HG03439 (cell line): ENCODE data around the gene RNF220.

Experiments used
- ATAC-seq: cut with Tn5 transposase; IDR thresholded peaks from one replicate; pipeline ENCODE4 v1.9.1; 2021; ENCODE audit warnings: mild to moderate bottlenecking, moderate library complexity; ENCODE audit not compliant: unreplicated experiment

The RNF220 gene

GRCh38 chr1:44605914-44606615 lies 201.0 kb downstream of the RNF220 start:
- no peak for ATAC-seq

DNA sequence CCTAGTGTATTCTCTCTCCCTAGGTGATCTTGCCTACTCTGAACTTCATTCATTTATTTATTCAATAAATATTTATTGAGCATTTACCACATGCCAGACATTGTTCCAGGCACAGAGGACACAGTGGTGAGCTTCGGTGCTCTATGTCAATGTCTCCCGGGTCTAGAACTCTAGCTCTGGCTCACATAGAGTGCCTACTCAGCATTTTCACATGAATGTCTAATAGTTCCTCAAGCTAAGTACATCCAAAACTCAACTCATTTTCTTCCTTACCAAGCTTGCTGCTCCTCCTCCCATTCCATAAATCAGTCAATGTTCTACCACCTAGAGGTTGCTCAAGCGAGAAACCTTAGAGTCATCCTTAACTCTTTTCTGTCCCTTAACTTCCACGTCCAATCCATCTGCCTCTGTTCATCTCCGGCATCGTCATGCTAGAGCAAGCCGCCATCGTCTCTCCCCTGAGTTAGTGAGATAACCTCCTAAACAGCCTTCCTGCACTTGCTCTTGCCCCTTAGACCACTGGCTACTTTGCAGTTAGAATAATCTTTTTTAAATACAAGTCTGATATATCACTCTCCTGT lies 201.7 kb downstream of the RNF220 start:
- no peak for ATAC-seq

- ATAC-seq = no peak
Measured at GRCh38 chr1:44608141-44608540, 203.1 kb downstream of the RNF220 start.

GRCh38 chr1:44609412-44609767 lies 204.3 kb downstream of the RNF220 start:
- no peak for ATAC-seq

GRCh38 chr1:44609768-44610526 lies 204.9 kb downstream of the RNF220 start:
- no peak for ATAC-seq

GRCh38 chr1:44610527-44611148 lies 205.6 kb downstream of the RNF220 start:
- ATAC-seq = no peak

DNA sequence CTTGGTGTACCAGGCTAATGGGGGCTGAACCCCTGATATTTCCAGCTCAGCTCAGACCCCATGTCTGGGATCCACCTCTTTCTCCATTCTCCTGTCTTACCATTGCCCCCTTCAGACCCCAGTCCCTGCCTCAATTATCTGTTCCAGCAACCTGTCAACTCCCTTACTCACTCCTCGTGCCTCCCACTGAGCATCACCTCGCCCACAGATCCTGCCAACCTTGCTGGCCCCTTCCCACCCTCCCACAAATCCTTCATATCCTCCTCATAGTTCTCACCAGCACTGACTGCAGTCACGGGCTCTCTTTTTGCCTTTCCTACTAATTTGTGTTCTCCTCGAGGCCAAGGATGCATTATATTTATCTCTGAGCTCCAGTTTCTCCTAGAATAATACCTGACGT lies 206.4 kb downstream of the RNF220 start:
- ATAC-seq = no peak

GRCh38 chr1:44611866-44612265 lies 206.8 kb downstream of the RNF220 start:
- no peak for ATAC-seq

DNA sequence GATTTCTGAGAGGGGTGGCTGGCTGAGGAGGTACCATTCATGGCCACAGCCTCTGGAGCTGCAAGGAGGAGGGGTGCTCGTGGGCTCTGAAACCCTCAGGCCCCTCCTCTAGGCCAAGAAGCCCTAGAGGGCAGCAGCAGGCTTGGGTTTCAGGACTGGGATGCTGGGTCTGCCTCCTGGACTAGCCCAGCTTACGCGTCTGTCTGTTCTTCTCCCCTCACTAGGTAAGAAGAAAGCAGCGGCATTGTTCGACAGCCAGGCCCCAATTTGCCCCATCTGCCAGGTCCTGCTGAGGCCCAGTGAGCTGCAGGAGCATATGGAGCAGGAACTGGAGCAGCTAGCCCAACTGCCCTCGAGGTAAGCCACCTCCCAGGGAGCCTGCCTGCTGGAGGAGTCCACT lies 208.9 kb downstream of the RNF220 start:
- no peak for ATAC-seq

GRCh38 chr1:44616284-44616990 lies 211.4 kb downstream of the RNF220 start:
- no peak for ATAC-seq

DNA sequence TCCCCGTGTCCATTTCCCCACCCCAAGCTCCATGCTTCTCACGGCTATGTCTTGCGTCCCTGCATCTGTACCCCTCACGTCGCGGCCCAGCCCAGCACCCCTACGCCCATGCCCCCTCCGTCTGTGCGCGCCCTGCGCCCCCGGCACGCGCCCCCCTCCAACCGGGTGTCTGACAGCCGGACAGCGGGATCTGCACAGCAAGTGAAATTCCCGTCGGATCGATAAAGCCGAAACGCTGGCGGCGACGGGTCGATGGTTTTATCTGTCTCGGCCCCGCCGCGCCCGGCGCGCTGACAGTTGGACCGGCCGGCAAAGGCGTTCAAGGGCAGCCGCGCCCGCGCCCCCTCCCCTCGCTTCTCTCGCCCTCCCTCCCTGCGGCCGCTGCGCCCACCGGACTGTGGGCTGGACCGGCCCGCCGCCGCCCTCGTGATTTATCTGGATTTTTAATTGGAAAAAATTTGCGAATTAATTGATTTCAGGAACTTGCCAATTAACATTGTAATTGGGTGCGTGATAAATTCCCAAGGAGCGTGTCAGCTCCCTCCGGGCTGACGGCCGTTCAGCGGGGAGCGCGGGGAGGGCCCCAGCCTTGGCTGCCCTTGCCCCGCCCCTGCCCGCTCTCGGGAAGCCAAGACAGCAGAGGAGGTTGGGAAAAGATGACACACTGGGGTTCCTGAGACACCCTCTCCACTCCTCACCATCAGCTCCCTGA lies 212.1 kb downstream of the RNF220 start:
- no peak for ATAC-seq

- no peak for ATAC-seq
Measured at GRCh38 chr1:44617703-44618029, 212.6 kb downstream of the RNF220 start.

DNA sequence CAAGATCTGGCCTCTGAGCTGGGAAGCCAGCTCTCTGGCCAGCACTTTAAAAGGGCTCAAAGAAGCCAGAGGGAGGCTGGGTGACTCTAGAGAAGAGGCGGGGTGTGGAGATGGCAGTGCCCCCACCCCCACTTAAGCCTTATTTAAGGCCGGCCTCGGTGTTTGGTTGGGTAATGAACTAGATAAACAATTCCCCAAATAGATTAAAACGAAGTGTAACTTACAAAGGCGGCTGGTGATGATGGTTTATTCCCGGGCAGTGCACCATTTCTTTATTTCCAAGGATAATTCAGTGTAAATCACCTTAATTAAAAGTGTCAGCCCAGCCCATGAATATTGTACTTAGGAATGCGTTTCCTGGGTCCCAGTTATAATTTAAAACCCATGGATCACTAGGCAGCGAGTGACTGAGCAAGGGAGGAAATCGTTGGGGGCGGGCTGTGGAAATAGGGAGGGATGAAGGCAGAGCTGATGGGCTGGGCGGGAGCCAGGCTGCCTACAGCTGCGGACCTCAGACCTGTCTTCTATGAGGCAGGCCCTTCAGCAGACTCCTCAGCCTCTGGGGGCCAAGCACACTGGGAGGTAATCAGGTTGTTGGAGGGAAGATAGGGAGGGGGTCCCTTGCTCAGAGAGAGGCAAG lies 214.3 kb downstream of the RNF220 start:
- no peak for ATAC-seq

DNA sequence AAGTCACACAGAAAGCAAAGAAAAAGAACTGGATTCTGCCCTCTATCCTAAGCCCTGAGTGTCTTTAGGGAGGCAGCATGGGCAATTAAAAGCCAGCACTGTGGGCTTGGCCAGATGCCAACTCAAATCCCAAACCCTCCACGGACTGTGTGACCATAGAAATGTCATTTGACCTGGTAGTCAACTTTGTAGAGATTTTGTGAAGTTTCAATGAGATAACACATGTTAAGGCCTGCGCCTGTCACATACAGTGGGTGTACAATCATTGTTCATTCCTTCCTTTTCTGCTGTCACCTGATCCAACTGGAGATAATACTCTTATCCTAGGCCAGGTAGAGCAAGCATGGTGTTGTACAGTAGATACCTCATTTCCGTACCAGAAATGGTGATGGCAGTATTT lies 215.0 kb downstream of the RNF220 start:
- no peak for ATAC-seq

DNA sequence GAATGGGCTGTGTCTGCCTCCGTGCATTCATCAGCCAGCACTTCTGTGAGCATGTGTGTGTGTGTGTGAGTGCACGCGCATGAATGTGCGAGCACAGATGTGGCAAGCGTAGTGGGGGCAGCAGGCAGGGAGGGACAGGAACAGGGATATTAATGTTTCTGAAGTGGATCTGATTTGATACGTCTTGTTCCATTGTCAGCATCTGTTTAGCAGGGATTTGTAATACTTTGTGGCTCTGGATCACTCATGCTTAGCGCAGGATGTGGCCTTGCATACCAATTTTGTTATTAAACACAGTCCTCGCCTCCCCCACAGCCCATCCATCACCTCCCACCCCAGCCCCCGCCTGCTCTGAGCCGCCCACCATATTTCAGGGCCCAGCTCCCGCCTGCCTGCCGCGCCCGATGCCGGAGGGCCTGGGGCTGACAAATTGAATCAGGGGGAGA lies 216.8 kb downstream of the RNF220 start:
- no peak for ATAC-seq

DNA sequence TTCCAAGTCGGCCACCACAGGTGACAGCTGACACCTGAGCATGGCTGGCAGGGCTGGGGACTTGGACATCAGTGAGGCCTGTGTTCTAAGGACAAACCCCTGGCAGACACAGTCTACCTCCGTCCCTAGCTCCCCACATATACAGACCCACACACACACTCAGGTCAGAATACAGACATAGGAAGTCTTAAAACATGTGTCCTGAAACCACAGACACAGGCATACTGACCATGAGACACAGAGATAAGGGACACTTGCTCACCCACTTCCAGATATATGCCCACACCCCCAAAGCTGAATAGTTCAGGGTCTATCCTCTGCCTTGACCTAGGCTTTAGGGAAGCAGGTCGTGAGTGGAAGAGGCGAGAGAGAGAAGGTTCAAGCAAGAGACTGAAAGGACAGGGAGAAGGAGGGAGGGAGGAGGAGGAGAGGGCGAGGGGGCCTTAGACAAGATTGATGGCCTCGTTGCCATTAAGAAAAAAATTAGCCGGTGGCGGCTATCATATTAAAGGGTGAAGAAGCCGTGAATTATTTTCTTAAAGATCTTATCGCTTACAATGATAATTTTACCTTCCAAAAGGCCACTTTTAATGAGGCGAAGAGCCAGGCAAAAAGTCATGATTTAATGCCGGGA lies 219.3 kb downstream of the RNF220 start:
- no peak for ATAC-seq

- ATAC-seq = no peak
Measured at GRCh38 chr1:44625348-44625747, 220.3 kb downstream of the RNF220 start.

GRCh38 chr1:44628962-44629756 lies 224.1 kb downstream of the RNF220 start:
- no peak for ATAC-seq

DNA sequence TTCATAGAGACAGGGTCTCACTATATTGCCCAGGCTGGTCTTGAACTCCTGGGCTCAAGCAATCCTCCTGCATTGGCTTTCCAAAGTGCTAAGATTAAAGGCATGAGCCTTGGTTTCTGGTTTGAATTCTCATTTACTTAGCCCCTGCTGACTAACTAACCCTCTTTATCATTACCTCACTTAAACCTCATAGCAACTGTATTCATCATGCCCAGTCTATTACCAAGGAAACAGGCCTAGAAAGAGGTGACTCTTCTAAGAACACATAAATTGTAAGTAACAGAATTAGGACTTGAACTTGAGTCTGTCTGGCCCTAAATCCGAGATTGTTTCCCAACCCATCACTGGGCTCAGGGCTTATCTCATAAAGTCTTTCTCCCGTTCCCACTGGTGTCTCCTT lies 225.1 kb downstream of the RNF220 start:
- no peak for ATAC-seq
